Bronchial smooth muscle cell (primary cell): ENCODE measurements around the gene PIGR. TPM values are rescaled to one million over a fixed set of nuclear protein-coding genes. Genes with fewer than 3 reads are reported as not detected.

Experiments
- total RNA-seq: library from RNA; depleted of rRNA; stranded (reverse); fragments of >200 nt; gene quantifications from 2 replicates; pipeline ENCODE4 v1.2.1, GENCODE V29; 2014

The PIGR gene
- not detected in 2 replicates for total RNA-seq

GRCh38 chr1:206946261-206946660, at the start of gene PIGR:
TSS of gene PIGR (minus strand) at chr1:206946466. CDS start at chr1:206940531, 5,935 bp downstream.

GRCh38 chr1:206970446-206970845, 24.2 kb upstream of the PIGR start, which contains the start of gene FCAMR:
TSS of gene FCAMR (minus strand) at chr1:206970460. CDS start at chr1:206970125, 335 bp downstream.

GRCh38 chr1:206921772-206922265, 24.4 kb downstream of the PIGR start, which contains the start of gene FCMR:
TSS of gene FCMR (minus strand) at chr1:206921941. CDS start at chr1:206921854, 87 bp downstream.

GRCh38 chr1:206897175-206897574, 49.1 kb downstream of the PIGR start, which contains the start of gene IL24:
TSS of gene IL24 (plus strand) at chr1:206897443. CDS start at chr1:206897833, 390 bp downstream.

Other genes starting within 250 kb of the PIGR start
- gene IL19, start 175.7 kb downstream of the PIGR start, total RNA-seq, result not detected in 2 replicates
- not detected in 2 replicates for gene IL10, start 174.0 kb downstream of the PIGR start, total RNA-seq
- gene IL20, start 80.8 kb downstream of the PIGR start, total RNA-seq, result not detected in 2 replicates
- not detected in 2 replicates for gene IL24, start 49.0 kb downstream of the PIGR start, total RNA-seq
- gene FCMR, start 24.5 kb downstream of the PIGR start, total RNA-seq, result not detected in 2 replicates
- gene FCAMR, start 24.0 kb upstream of the PIGR start, total RNA-seq, result under 0.01 TPM in 1 of 2 replicates, not detected in the other
- under 0.01 TPM in 2 replicates for gene C1orf116, start 86.3 kb upstream of the PIGR start, total RNA-seq
- 3.3 and 3.8 TPM in 2 replicates for gene YOD1, start 104.7 kb upstream of the PIGR start, total RNA-seq
- gene PFKFB2, start 106.8 kb upstream of the PIGR start, total RNA-seq, result 4.6 and 4.7 TPM in 2 replicates
- not detected in 2 replicates for gene C4BPB, start 142.4 kb upstream of the PIGR start, total RNA-seq
- gene C4BPA, start 157.8 kb upstream of the PIGR start, total RNA-seq, result under 0.01 TPM in 1 of 2 replicates, not detected in the other